Panc1 (cell line): ENCODE data around the gene DAPK1. TPM values are rescaled to one million over a fixed set of nuclear protein-coding genes. Genes with fewer than 3 reads are reported as not detected.

Source experiments
- ATAC-seq: fragments of 200-7000 bp; cut with Tn5 transposase; 2 replicates; pipeline ENCODE4 v1.9.1; 2020; ENCODE audit warnings: mild to moderate bottlenecking, moderate library complexity
- BruUV-seq: library from RNA; stranded (reverse); fragments of 400-500 nt; replicated peaks from 2 replicates; lab custom pipeline; 2021; lab: Mats Ljungman, UMichigan
- CTCF ChIA-PET: fragments of 300-600 bp; sonication (Branson Sonifier 250); formaldehyde crosslinking; loops from one replicate; lab custom pipeline; 2022; ENCODE audit warnings: antibody characterized with exemption; lab: Charles Lee
- POLR2A ChIA-PET: fragments of 300-600 bp; sonication (Branson Sonifier 250); formaldehyde crosslinking; loops from one replicate; lab custom pipeline; 2022; ENCODE audit warnings: antibody characterized with exemption; lab: Charles Lee
- DNase-seq: peaks from one replicate; pipeline ENCODE4 v3.0.0-alpha.2; 2010; ENCODE audit warnings: low read depth, low spot score
- H3K27ac ChIP-seq: 2 replicates; pipeline ENCODE4 v1.5.1; 2011; ENCODE audit warnings: mild to moderate bottlenecking, low read length, inconsistent platforms
- H3K27me3 ChIP-seq: fragments of 200-500 bp; sonication (Bioruptor generic); 2 replicates; pipeline ENCODE4 v1.6.0; 2014; ENCODE audit warnings: low read length, inconsistent platforms; ENCODE audit not compliant: control insufficient read depth, insufficient read depth
- H3K36me3 ChIP-seq: fragments of 200-500 bp; sonication (Bioruptor generic); 2 replicates; pipeline ENCODE4 v1.5.1; 2014; ENCODE audit warnings: inconsistent platforms, mild to moderate bottlenecking, low read length, moderate library complexity; ENCODE audit not compliant: control insufficient read depth, insufficient read depth
- H3K4me1 ChIP-seq: 2 replicates; pipeline ENCODE4 v1.5.1; 2011; ENCODE audit warnings: inconsistent platforms, mild to moderate bottlenecking, low read length, moderate library complexity; ENCODE audit not compliant: control insufficient read depth, insufficient read depth
- H3K4me3 ChIP-seq, 2 experiments: 2 replicates each; pipeline ENCODE4 v1.5.1; 2011 to 2012; ENCODE audit warnings: low read depth in 2 of 2, low read length in 2 of 2, mild to moderate bottlenecking in 2 of 2, inconsistent platforms in 1 of 2, moderate library complexity in 1 of 2
- H3K9me3 ChIP-seq: fragments of 200-500 bp; sonication (Bioruptor generic); 2 replicates; pipeline ENCODE4 v1.5.1; 2014; ENCODE audit warnings: low read depth, mild to moderate bottlenecking, inconsistent platforms, low read length, moderate library complexity; ENCODE audit not compliant: control insufficient read depth, insufficient read depth
- REST ChIP-seq, 2 experiments: IDR thresholded peaks; 2 replicates each; pipeline ENCODE4 v1.6.1; 2011 to 2012; ENCODE audit warnings: low read depth in 2 of 2, control low read depth in 1 of 2, low read length in 1 of 2, mild to moderate bottlenecking in 1 of 2, moderate library complexity in 1 of 2; ENCODE audit not compliant: insufficient read depth in 1 of 2
- SIN3A ChIP-seq: IDR thresholded peaks from 2 replicates; pipeline ENCODE4 v1.6.1; 2012; ENCODE audit warnings: low read depth, mild to moderate bottlenecking, low read length, moderate library complexity, borderline replicate concordance; ENCODE audit not compliant: insufficient read depth
- TCF7L2 ChIP-seq: IDR thresholded peaks from 2 replicates; pipeline ENCODE4 v1.6.1; 2011; ENCODE audit warnings: mild to moderate bottlenecking, low read depth, low read length, inconsistent platforms
- in situ Hi-C: cut with HindIII; loops from 2 replicates; pipeline ENCODE4 v1.10.0; 2016; ENCODE audit warnings: low sequenced_read_pairs, low pct_unique_long_range_greater_than_20kb
- intact Hi-C: fragments of 100-400 bp; cut with micrococcal nuclease; formaldehyde crosslinking; loops from one replicate; pipeline ENCODE4 v1.10.0; 2022; ENCODE audit not compliant: unreplicated experiment
- total RNA-seq: library from RNA; stranded (reverse); gene quantifications from one replicate; pipeline ENCODE4 v1.2.1, GENCODE V29; 2021; ENCODE audit not compliant: unreplicated experiment
- TF ChIP-seq, protein P1 (sequence below): fragments of 450-650 bp; IDR thresholded peaks from 2 replicates; pipeline ENCODE4 v1.5.1; 2017; ENCODE audit warnings: mild to moderate bottlenecking

The DAPK1 gene
- total RNA-seq, 1 experiment from 2014 or later, result 0.87 TPM

GRCh38 chr9:87684627-87685219, 187.1 kb downstream of the DAPK1 start:
- TF ChIP-seq, protein P1, sequence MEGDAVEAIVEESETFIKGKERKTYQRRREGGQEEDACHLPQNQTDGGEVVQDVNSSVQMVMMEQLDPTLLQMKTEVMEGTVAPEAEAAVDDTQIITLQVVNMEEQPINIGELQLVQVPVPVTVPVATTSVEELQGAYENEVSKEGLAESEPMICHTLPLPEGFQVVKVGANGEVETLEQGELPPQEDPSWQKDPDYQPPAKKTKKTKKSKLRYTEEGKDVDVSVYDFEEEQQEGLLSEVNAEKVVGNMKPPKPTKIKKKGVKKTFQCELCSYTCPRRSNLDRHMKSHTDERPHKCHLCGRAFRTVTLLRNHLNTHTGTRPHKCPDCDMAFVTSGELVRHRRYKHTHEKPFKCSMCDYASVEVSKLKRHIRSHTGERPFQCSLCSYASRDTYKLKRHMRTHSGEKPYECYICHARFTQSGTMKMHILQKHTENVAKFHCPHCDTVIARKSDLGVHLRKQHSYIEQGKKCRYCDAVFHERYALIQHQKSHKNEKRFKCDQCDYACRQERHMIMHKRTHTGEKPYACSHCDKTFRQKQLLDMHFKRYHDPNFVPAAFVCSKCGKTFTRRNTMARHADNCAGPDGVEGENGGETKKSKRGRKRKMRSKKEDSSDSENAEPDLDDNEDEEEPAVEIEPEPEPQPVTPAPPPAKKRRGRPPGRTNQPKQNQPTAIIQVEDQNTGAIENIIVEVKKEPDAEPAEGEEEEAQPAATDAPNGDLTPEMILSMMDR, result peak; percentile 78
- TF ChIP-seq SIN3A (no peak), TCF7L2 (no peak), REST (IDR thresholded peaks at IDR 0.05; ENCODE audit: insufficient read depth in 1 of 2, low read depth in 2 of 2, low read length in 1 of 2) (no peak)
- BruUV-seq, result no TSS peak
- no peak overlapping the region for H3K27ac ChIP-seq
- CTCF ChIA-PET, result no interaction called here
- no peaks in the 10 kb centered on the region for H3K27me3 ChIP-seq
- intact Hi-C loops (no loop called here), in situ Hi-C loops (no loop called here)
- DNase-seq (no peak), ATAC-seq (peak; percentile 75; the same call in 1 of the 2 replicates)
- H3K4me3 ChIP-seq, result no peak overlapping the region
- H3K36me3 ChIP-seq, result no peaks in the 10 kb centered on the region
- no peaks in the 10 kb centered on the region for H3K4me1 ChIP-seq
- POLR2A ChIA-PET, result no interaction called here
- no peaks in the 10 kb centered on the region for H3K9me3 ChIP-seq

DNA sequence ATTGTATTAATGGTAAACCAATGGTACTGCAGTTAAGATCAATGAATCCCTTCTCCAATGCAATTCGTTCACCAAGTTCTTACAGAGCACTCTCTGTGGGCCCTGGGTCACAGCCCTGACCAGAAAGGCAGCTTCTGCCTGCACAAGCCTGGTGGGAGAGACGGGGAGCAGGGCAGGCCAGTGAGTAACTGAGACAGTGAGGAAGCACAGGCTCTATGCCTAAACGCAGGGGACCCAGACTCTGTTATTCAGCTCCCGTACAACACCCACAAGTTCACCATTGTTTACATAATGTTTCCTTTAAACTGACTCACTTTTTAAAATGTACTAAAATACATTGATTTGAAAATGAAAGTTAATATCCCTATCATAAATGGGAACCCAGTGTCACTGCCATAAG, 187.8 kb downstream of the DAPK1 start:
- TF ChIP-seq, protein P1, result no peak
- TF ChIP-seq REST (IDR thresholded peaks at IDR 0.05; ENCODE audit: insufficient read depth in 1 of 2, low read depth in 2 of 2, low read length in 1 of 2) (no peak), TCF7L2 (no peak)
- Histone ChIP-seq H3K9me3 (no peaks in the 10 kb centered on the region), H3K4me3 (no peak overlapping the region), H3K36me3 (no peaks in the 10 kb centered on the region), H3K4me1 (no peaks in the 10 kb centered on the region), H3K27ac (no peak overlapping the region), H3K27me3 (no peaks in the 10 kb centered on the region)
- ChIA-PET POLR2A (no interaction called here), CTCF (no interaction called here)
- intact Hi-C loops, result no loop called here
- in situ Hi-C loops, result no loop called here
- no TSS peak for BruUV-seq
- no peak for DNase-seq
- no peak for ATAC-seq
